NCI-H1694 treated with DMSO at 0.1 percent for 48 hours (cell line): Measurements from ENCODE around the gene PELI1.
"Not testable (repeated sequence)": the region's sequence is repeated elsewhere in the genome, so short reads cannot be mapped to it uniquely, and the experiment has no call there.

Experiments
- DNase-seq: peaks from one replicate; lab custom pipeline; 2025; lab: John Stamatoyannopoulos, UW

PELI1 gene

DNA sequence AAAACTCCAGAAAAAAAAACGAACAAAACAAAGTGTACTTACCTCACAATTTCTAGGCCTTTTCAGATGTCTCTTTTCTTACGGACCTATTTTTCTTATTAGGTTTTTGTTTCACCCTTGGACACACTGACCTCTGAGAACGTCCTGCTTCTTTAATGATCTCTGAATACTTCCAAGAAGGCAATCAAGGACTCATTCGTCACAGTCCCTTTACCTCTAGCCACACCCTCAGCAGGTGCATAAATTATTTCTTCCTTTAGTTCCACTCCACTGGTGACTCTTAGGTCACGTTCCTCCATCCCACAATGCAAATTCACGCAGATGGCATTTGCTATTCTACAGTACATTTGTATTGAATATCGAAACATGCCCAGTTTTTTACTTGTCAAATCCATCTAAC is 21.9 kb downstream of the PELI1 start:
- no peak for DNase-seq

DNA sequence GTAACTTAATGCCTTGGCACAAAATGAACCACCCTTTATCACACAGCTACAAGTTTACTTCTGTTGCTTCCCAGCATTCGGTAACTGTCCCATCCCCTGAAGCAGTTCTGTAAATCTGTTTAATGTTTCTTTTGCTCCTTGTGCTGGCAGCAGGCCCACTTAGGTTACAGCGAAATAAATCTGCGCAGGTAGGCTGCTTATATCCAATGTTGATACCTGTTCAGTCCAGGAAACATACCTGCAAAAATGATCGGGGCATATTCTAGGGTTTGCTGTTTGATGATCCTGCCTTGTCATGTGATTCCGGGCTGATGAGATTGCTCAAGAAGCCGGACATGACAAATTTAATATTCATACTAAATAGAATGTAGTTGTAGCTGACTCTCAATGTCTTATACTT is 23.3 kb downstream of the PELI1 start:
- DNase-seq: no peak

- DNase-seq: no peak
Observed at GRCh38 chr2:64120008-64120407, 24.2 kb downstream of the PELI1 start.

DNA sequence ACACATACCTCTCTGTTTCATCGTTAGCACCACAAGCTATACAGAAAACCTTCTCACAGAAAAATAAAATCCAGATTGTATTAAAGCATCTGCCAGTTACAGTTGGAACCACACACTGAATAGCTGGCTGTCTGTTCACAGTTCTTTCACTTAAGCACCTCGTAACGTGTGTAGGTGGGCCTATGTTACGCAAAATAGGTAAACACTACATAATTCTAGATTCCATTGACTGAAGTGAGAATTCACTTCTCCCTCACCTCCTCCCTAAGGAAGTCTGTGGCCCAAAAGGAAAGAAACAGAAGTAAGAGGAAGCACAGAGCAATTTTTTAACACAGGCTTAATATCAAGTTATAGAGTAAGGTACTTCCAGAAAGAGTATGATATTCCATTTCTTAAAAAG is 24.9 kb downstream of the PELI1 start:
- no peak for DNase-seq

- no peak for DNase-seq
Observed at GRCh38 chr2:64115808-64116598, 28.2 kb downstream of the PELI1 start.

DNA sequence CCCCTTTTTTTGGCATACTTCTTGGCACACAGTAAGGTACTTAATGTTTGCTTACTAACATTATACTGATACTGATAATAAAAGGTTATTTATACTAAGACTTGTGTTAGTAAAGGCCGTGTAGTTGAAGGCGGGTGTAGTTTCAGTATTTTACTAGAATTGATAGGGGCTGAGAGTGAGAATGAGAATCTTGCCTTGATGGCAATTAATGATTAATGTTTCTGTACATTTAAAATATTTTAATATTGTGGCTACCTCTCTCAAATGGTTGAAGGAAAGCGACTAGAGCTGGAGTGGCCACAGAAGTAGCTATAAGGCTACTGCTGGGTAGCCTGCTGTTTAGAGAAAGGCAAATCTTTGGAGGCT is 29.3 kb downstream of the PELI1 start:
- DNase-seq: no peak

DNA sequence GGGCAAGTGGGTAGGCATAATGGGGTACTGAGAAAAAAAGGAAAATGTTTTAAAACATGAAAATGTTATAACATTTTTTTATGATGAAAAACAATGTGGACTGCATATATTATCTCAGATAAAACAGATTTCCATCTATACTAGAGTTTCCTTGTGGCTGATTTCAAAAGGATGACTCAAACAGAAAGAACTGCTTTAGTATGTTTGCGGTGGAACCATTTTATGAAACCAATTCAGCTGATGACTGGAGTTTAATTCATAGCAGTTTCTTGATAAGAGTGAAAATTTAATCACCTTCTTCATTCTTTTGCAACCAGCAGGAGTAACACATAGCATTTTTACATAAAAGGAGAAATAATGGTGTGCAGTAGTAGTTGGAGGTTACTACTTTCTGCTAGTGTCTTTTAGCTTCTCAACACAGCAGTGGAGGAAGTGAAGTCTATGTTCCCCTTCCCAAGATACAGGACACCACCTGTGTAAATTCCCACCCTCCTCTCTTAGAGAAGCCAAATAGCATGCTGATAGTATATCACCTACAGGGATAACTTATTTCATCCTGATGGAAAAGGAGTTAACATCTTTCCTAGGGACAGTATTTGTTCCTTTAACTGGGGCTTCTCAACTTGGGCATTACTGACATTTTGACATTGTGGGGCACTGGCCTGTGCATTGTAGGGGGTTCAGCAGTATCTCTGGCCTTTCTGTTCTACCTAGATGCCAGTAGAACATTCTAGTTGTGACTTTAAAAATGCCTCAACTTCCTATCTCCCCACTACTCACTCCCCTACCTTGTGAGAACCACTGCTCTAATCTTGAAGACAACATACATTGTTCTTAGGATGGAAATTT is 29.9 kb downstream of the PELI1 start:
- DNase-seq: no peak

GRCh38 chr2:64112016-64112415 is 32.2 kb downstream of the PELI1 start:
- no peak for DNase-seq

DNA sequence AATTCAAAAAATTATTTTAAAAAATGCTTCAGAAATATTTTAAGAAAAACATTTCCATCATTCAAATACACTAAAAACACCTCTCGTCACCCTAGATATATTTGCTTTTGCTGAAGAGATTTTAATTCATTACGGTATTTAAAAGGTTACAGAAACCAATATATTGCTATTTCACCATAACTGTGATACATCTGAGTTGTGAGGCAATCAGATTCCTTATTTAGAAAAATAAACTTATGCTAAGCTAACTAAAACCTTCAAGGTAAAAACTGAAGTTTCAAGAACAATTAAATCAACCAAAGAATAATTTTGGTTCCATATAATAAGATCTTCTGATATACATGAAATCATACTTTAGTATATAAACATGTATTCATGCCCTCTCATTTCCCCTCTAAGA is 32.8 kb downstream of the PELI1 start:
- no peak for DNase-seq

- DNase-seq: no peak
Observed at GRCh38 chr2:64108666-64109241, 35.5 kb downstream of the PELI1 start.

DNA sequence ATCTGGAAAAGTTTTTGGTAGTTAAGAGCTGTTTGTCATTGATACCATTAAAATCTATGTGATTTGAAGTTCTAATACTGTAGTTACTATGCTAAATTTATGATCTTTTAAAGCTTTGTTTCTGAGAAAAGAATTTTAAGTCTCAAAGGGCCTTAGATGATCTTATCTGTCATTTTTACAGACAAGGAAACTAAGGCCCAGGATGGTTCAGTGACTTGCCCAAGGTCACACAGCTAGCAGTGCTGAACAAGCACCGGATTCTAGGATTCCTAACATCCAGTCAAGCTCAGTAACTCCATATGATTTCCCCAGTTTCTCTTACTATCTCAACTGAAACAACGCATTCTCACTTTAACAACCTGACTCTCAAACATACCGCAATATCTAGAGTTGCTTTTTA is 37.7 kb downstream of the PELI1 start:
- no peak for DNase-seq

GRCh38 chr2:64105670-64106461 is 38.4 kb downstream of the PELI1 start:
- no peak for DNase-seq

DNA sequence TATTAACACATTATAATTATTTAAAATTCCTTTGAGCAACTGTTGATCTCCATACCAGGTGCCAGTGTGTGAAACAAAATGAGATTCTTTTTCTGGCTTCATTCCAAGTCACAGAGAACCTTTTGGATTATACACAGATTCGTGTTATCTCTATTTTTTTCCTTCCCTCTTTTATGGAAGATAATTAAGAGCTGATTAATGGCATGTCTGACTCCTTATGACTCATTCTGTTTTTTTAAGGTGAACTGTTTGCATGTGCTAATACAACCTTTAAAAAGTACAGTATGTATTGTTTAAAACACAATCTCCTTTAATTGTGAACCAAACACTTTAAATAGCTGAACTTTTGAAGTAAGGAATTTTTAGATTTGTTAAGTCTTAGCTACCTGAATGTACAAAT is 39.3 kb downstream of the PELI1 start:
- no peak for DNase-seq

DNA sequence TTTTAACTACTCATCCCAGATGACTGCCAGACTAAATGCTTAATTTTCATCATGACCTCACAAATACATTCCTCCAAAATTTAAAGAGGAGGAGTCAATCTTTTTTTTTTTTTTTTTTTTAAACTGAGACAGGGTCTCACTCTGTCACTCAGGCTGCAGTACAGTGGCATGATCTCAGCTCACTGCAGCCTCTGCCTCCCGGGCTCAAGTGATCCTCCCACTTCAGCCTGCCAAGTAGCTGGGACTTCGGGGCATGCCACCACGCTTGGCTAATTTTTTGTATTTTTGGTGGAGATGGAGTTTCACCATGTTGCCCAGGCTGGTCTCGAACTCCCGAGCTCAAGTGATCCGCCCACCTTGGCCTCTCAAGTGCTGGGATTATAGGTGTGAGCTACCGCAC is 41.5 kb downstream of the PELI1 start:
- not testable (repeated sequence) for DNase-seq

- no peak for DNase-seq
Observed at GRCh38 chr2:64101141-64101591, 43.1 kb downstream of the PELI1 start.

DNA sequence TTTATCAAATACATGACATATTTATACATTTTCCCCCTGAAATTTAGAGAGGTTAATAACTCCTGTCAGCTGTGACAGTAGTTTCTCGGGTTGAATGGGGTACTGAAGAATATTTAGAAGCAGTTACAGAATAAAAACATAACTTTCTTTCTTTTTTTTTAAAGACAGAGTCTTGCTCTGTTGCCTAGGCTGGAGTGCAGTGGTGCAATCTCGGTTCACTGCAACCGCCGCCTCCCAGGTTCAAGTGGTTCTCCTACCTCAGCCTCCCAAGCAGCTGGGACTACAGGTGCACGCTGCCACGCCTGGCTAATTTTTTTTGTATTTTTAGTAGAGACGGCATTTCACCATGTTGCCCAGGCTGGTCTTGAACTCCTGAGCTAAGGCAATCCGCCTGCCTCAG is 43.6 kb downstream of the PELI1 start:
- not testable (repeated sequence) for DNase-seq

DNA sequence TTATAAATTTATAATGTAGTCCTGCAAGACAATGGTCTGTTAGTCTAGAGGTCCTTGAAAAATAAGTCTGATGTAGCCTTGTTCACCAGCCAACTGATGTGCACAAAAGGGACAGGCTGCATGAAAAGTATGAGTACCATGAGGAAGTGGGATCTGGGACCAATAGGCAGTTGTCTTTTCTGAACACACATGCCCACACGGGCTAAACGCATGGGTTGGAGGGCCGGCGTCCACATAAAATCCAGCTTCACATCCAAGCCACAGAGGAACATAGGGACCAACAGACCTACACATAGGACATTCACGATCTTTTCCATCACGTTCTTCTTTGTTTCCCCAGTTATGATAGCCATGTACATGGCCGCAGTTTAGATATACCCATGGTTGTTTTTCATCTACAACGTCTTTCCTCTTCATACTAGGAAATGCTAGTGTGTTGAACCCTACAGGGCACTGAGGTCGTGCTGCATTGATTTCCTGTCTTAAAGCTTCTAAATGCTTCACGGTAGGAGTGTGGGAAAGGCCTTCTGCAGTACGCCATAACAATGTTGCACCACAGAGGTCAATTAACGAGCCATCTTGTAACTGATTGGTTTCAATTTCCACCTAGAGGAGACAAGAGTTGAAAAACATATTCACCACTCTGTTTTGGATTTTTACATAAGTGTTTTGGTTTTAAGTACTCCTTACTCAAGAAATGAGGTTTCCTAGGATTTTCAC is 49.4 kb downstream of the PELI1 start:
- DNase-seq: no peak

GRCh38 chr2:64093341-64093740 is 50.9 kb downstream of the PELI1 start:
- DNase-seq: no peak

DNA sequence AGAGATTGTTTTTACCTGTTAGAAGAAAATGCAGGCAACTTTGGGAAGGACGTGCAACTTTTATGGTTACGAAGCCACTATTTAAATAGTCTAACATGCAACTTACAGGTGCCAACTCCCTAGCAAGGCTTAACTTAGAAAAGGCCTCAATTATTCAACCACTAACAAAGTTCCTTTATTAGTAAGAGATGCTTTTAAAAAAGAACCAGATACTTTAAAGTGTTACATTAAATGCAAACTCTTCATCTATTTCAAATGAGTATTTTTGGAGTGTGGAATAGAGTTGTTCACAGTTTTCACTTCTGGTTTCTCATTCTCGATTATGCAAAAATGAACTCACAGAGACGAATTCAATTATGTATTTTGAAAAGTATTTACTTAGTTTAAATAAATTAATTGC is 51.7 kb downstream of the PELI1 start:
- no peak for DNase-seq

GRCh38 chr2:64090264-64090663 is 54.0 kb downstream of the PELI1 start:
- DNase-seq: no peak

GRCh38 chr2:64086347-64087082 is 57.7 kb downstream of the PELI1 start:
- DNase-seq: no peak
